SK-N-SH treated with all-trans-retinoic acid at 6 μM for 48 hours (cell line): ENCODE measurements around the gene CCDC73.

Experiments
- CSDC2 ChIP-seq: fragments of 250-450 bp; sonication (Bioruptor Pico); IDR thresholded peaks from 2 replicates; pipeline ENCODE4 v1.5.0; 2020; ENCODE audit warnings: mild to moderate bottlenecking, moderate library complexity
- CSRNP3 ChIP-seq: fragments of 250-450 bp; sonication (Bioruptor Pico); IDR thresholded peaks from 2 replicates; pipeline ENCODE4 v1.5.1; 2021; ENCODE audit warnings: mild to moderate bottlenecking, moderate library complexity
- GLIS3 ChIP-seq: fragments of 250-450 bp; sonication (Bioruptor Pico); IDR thresholded peaks from 2 replicates; pipeline ENCODE4 v1.5.0; 2020; ENCODE audit warnings: mild to moderate bottlenecking, moderate library complexity
- OSR1 ChIP-seq: fragments of 250-450 bp; sonication (Bioruptor Pico); IDR thresholded peaks from 2 replicates; pipeline ENCODE4 v1.8.0; 2022; ENCODE audit warnings: moderate library complexity, mild to moderate bottlenecking, inconsistent platforms
- PATZ1 ChIP-seq: fragments of 250-450 bp; sonication (Bioruptor Pico); IDR thresholded peaks from 2 replicates; pipeline ENCODE4 v1.8.0; 2020; ENCODE audit warnings: mild to moderate bottlenecking, moderate library complexity, borderline replicate concordance
- PPARA ChIP-seq: fragments of 250-450 bp; sonication (Bioruptor Pico); IDR thresholded peaks from 2 replicates; pipeline ENCODE4 v1.5.0; 2020; ENCODE audit warnings: mild to moderate bottlenecking, borderline replicate concordance
- RARB ChIP-seq: fragments of 250-450 bp; sonication (Bioruptor Pico); IDR thresholded peaks from 2 replicates; pipeline ENCODE4 v1.8.0; 2021; ENCODE audit warnings: mild to moderate bottlenecking, moderate library complexity
- ZC3H10 ChIP-seq: fragments of 250-450 bp; sonication (Bioruptor Pico); IDR thresholded peaks from 2 replicates; pipeline ENCODE4 v1.5.1; 2021; ENCODE audit warnings: mild to moderate bottlenecking, moderate library complexity
- ZFP3 ChIP-seq: fragments of 250-450 bp; sonication (Bioruptor Pico); IDR thresholded peaks from 2 replicates; pipeline ENCODE4 v1.5.0; 2020; ENCODE audit warnings: mild to moderate bottlenecking, moderate library complexity
- ZFP30 ChIP-seq: fragments of 450-650 bp; formaldehyde crosslinking; IDR thresholded peaks from 2 replicates; pipeline ENCODE4 v1.5.0; 2022; ENCODE audit warnings: mild to moderate bottlenecking, moderate library complexity
- ZNF70 ChIP-seq: fragments of 450-650 bp; formaldehyde crosslinking; IDR thresholded peaks from 2 replicates; pipeline ENCODE4 v1.5.0; 2020; ENCODE audit warnings: mild to moderate bottlenecking, moderate library complexity

GRCh38 chr11:32792111-32792947 is 2.1 kb downstream of the CCDC73 start:
- TF ChIP-seq OSR1 (CRISPR knock-in tag) (no peak), ZFP30 (no peak), GLIS3 (no peak), CSRNP3 (CRISPR knock-in tag) (no peak), RARB (no peak), CSDC2 (CRISPR knock-in tag) (no peak), PPARA (CRISPR knock-in tag) (no peak), ZNF70 (no peak), ZFP3 (CRISPR knock-in tag) (no peak), PATZ1 (CRISPR knock-in tag) (no peak), ZC3H10 (CRISPR knock-in tag) (no peak)
